Measurements from ENCODE around the gene DIAPH2.

- TF ChIP-seq CSDC2 (CRISPR knock-in tag; IDR thresholded peaks at IDR 0.05) (no peak), GLIS3 (CRISPR knock-in tag; IDR thresholded peaks at IDR 0.05) (no peak), RARB (CRISPR knock-in tag; IDR thresholded peaks at IDR 0.05) (no peak), ZNF565 (CRISPR knock-in tag; conservative IDR thresholded peaks at IDR 0.05; ENCODE audit: low read depth) (no peak), OSR1 (CRISPR knock-in tag; IDR thresholded peaks at IDR 0.05) (no peak), PATZ1 (CRISPR knock-in tag; IDR thresholded peaks at IDR 0.05; ENCODE audit: borderline replicate concordance) (no peak), POU6F1 (CRISPR knock-in tag; IDR thresholded peaks at IDR 0.05; ENCODE audit: borderline replicate concordance, low read depth) (no peak), TCF4 (CRISPR knock-in tag; IDR thresholded peaks at IDR 0.05; ENCODE audit: borderline replicate concordance) (no peak), CREB5 (CRISPR knock-in tag; IDR thresholded peaks at IDR 0.05; ENCODE audit: low read depth) (no peak), ZFP3 (CRISPR knock-in tag; IDR thresholded peaks at IDR 0.05) (no peak)
These were observed 484.0 kb downstream of the DIAPH2 start for GRCh38 chrX:97168646-97169045.
